ENCODE results near the gene ZNF358.

- TF ChIP-seq CTCF (conservative IDR thresholded peaks at IDR 0.05 in 1 of 2, IDR thresholded peaks at IDR 0.05 in 1 of 2; ENCODE audit: extremely low read depth in 1 of 2, insufficient read depth in 1 of 2, low read depth in 1 of 2, low read length in 2 of 2) = no peak
- TF ChIP-seq EZH2 (IDR thresholded peaks at IDR 0.05; ENCODE audit: borderline replicate concordance, low read length) = no peak
Measured at GRCh38 chr19:7522923-7523667, 7.2 kb downstream of the ZNF358 start.
